Retinal pigment epithelial cell (primary cell): ENCODE results near the gene FES.

Experiments
- DNase-seq: peaks from one replicate; pipeline ENCODE4 v3.0.0-alpha.2; 2010; ENCODE audit warnings: low read depth
- H3K4me3 ChIP-seq: 2 replicates; pipeline ENCODE4 v1.5.1; 2011; ENCODE audit warnings: mild to moderate bottlenecking, low read length, control low read depth, moderate library complexity
- TF ChIP-seq, protein P1 (sequence below): conservative IDR thresholded peaks from 2 replicates; pipeline ENCODE4 v1.5.1; 2011; ENCODE audit warnings: low read depth, low read length, control low read depth, inconsistent platforms

FES gene

DNA sequence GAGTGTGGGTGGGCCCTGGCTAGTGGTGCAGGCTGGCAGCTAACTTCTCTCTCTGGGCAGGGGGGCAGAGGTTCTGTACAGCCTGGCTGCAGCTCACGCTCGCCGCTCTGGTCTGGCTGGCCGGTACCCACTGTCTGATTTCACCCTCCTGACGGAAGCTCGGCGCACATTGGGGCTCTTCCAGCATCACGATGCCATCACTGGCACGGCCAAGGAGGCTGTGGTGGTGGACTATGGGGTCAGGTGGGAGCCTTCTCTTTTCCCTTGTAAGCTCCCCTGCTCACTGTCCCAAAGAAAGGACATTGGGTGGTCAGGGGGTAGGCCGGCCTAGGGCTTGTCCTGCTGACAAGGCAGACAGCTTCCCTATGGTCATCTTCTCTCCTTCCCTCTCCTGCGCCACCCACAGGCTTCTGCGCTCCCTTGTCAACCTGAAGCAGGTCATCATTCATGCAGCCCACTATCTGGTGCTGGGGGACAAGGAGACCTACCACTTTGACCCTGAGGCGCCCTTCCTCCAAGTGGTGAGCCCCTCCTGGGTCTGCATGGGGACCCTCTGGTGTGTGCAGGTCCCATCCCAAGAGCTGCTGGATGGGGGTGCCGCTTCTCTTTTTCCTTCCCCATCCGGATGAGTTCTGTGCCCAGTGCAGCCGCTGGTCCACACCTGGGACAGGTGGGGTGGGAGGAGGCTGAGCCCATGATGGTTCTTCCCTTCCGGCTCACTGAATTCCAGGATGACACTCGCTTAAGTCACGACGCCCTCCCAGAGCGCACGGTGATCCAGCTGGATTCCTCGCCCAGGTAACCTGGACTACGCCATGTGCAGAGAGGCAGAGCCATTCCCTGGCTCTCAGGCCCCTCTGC is 26.4 kb downstream of the FES start:
- no peak overlapping the region for H3K4me3 ChIP-seq
- DNase-seq: no peak
- TF ChIP-seq, protein P1, sequence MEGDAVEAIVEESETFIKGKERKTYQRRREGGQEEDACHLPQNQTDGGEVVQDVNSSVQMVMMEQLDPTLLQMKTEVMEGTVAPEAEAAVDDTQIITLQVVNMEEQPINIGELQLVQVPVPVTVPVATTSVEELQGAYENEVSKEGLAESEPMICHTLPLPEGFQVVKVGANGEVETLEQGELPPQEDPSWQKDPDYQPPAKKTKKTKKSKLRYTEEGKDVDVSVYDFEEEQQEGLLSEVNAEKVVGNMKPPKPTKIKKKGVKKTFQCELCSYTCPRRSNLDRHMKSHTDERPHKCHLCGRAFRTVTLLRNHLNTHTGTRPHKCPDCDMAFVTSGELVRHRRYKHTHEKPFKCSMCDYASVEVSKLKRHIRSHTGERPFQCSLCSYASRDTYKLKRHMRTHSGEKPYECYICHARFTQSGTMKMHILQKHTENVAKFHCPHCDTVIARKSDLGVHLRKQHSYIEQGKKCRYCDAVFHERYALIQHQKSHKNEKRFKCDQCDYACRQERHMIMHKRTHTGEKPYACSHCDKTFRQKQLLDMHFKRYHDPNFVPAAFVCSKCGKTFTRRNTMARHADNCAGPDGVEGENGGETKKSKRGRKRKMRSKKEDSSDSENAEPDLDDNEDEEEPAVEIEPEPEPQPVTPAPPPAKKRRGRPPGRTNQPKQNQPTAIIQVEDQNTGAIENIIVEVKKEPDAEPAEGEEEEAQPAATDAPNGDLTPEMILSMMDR: no peak

- TF ChIP-seq, protein P1: no peak
- no peak overlapping the region for H3K4me3 ChIP-seq
- no peak for DNase-seq
Measured at GRCh38 chr15:90911302-90911623, 27.0 kb downstream of the FES start.

DNA sequence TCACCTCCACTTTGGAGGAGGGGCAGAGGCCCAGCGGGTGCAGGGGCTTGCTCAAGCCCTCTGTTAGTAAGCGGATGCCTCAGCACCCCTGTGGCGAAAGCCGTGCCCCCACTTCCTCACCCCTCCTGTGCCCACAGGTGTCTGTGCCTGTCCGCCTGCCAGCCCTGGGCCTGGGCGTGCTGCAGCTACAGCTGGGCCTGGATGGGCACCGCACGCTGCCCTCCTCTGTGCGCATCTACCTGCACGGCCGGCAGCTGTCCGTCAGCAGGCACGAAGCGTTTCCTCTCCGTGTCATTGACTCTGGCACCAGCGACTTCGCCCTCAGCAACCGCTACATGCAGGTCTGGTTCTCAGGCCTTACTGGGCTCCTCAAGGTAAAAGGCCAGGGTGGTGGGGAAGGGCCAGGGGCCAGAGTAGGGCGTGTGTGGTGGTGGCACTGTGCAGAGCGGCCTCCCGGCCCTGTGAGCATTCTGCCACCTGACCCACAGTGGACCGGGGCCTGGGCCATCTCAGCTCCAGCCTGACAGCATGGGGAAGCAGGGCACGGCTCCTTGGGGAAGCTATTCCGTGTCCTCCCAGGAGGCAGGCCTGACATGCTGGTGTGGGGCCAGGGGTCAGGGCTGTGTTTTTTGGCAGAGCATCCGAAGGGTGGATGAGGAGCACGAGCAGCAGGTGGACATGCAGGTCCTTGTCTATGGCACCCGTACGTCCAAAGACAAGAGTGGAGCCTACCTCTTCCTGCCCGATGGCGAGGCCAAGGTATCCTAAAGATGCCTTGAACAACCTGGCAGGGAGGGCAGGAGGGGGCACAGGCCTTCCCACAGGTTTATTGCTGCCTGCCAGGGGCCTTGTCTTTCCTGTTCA is 27.8 kb downstream of the FES start:
- DNase-seq: no peak
- no peak overlapping the region for H3K4me3 ChIP-seq
- TF ChIP-seq, protein P1: no peak

DNA sequence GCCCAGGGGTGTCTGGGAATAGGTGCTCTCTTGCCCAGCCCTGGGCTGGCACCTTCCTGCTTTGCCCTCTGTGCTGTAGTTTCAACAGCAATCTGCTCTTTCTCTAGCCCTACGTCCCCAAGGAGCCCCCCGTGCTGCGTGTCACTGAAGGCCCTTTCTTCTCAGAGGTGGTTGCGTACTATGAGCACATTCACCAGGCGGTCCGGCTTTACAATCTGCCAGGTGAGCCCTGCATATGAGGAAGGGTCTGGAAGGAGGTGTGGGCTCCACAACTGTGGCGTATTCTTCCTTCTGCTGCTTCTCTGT is 28.4 kb downstream of the FES start:
- TF ChIP-seq, protein P1: no peak
- DNase-seq: no peak
- no peak overlapping the region for H3K4me3 ChIP-seq

- no peak for DNase-seq
- no peak overlapping the region for H3K4me3 ChIP-seq
- TF ChIP-seq, protein P1: no peak
Measured at GRCh38 chr15:90913398-90913944, 29.2 kb downstream of the FES start.

DNA sequence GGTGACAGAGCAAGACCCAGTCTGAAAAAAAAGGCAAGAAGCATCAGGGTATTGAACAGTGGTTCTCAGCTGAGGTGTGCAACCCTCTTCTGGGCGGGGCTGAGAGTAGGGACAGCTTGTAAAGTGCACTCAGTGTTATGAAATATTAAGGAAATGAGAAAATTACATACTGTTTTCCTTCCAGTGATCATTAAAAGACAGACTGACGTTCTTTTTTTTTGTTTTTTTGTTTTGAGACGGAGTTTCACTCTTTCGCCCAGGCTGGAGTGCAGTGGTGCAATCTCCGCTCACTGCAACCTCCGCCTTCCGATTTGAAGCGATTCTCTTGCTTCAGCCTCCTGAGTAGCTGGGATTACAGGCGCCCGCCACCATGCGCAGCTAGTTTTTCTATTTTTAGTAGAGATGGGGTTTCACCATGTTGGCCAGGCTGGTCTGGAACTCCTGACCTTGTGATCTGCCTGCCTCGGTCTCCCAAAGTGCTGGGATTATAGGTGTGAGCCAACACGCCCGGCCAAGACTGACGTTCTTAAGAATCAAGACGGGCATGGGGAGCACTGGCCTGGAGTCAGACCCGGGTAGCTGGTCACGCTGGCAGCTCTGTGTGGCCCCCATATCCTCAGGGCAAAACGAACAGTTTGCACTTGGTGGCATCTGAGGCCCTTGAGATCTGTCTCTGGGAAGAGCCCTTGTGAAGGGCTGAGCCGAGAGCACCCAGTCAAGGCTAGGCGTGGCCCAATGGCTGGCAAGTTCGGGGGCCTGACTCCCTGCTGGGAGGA is 30.2 kb downstream of the FES start:
- TF ChIP-seq, protein P1: no peak
- DNase-seq: no peak
- H3K4me3 ChIP-seq: no peak overlapping the region
